ENCODE measurements around the gene MXI1.

MXI1 gene

DNA sequence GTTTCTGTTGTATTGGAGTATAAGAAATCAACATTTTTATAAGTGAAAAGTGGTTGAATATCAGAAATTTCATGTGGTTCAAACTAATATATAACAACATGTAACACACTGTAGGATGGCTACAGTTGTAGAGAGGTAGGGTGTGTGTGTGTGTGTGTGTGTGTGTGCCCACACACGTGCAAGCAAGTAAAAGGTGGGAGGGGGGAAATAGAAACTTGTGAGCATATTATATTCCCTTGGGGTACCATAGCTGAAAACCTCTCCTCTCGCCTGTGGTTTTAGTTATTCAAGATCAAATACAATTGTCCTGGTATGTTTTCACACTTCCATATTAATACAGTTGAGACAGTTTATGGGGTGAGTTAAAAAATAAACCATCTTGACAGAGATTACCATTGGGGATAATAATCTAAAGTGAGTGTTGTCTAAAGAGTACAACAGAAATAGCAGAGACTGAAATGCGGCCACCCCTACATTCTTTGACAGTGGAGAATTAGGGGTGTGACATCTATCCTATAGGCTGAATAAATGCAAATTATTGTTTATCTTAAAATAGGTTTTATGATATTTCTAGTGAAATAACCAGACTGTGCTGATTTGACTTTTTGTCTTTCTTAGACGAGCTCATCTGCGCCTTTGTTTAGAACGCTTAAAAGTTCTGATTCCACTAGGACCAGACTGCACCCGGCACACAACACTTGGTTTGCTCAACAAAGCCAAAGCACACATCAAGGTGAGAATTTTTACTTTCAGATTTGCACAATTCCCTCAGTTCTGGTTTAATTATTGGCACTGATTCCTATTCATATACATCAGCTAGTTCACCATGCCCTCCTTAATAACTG lies 71.4 kb downstream of the MXI1 start:
- no peak for DNase-seq

DNA sequence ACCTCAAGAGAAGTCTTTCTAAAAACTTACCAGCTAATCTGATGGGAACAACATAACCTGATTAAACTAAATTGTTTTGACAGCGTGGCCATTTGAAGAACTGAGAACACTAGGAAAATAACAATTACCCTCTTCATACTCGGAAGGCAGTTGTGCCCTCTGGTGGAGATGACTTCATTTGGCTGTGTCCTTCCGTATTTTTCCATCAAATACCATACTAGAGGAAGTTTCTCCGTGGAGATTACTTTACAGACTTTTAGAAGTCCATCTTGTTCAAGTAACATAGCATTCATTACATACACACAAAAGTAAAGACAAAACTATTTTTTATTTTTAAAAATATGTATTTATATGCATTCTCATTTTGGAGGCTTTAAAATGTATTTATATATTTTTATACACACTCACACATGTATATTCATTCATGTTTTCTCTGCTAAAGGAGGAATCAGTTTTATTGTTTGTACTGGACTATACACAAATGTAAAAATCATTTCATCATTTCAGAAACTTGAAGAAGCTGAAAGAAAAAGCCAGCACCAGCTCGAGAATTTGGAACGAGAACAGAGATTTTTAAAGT lies 72.1 kb downstream of the MXI1 start:
- peak; percentile 64 for DNase-seq

DNA sequence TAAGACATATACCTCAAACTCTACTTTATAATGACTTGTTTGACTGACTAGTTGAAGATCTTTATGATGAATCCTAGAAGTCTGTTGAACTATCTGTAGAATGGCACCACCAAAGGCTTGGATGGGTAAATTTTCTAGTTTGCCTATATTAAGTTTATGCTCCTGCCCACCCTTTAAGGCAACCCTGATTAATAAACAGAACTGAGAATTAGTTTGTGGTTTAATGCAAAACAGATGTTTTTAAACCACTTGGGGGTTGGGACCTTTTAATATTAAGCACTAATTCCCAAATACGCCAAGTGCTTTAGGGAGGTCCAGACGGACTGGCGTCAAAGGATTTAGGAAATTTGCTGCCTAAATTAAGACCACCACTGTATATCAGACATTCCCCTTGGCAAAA lies 76.9 kb downstream of the MXI1 start:
- no peak for DNase-seq

DNA sequence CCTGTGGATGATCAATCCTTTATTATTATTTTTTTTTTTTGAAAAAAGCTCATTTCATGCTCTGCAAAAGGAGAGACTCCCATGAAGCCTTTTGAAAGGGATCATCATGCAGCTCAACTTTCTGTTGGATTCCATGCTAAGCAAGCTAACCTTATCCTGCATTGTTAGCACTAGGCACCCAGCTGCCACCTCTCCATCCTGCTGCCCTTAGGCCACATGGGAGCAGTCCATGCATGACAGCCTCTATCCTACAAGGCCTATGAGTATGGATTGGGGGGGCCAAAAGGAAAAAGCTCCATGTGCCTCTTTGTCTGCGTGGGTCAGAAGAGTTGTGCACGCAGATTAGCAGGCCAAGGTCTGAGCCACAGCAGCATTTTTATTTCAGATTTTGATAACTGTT lies 78.1 kb downstream of the MXI1 start:
- DNase-seq = no peak

DNA sequence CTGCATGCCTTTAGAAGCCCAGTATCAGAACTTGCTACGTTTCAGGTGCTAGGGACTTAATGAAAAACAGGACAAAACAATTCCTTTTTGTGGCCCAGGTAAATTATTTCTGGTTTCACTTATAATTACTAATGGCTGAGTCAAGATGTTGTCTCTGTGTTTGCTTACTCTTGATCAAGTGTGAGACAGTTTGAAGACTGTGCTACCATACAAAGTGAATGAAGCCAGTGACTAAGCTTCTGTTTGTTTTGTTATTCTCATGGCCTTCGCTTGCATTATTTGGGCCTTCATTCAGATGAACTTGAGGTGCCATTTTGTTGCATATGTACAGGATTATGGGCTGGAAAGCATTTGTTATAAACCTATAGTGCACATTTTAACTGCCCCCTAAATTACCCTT lies 79.4 kb downstream of the MXI1 start:
- DNase-seq = no peak

DNA sequence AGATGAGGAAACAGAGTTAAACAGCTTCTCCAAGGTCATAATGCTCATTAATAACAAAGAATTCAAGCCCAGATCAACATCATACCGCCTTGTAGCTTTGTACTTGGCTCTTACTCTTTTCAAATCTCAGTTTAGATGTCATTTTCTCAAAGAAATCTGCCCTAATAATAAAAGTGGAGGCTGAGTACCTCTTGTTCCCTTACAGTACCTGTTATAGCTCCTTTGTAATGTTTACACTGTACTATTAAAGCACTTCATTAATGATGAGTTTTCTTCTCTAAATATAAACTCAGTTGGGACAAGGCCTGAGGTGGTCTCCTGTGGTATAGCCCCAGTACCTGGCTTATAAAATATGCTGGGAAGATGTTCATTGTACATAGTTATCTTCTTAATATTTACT lies 89.6 kb downstream of the MXI1 start:
- DNase-seq = no peak

DNA sequence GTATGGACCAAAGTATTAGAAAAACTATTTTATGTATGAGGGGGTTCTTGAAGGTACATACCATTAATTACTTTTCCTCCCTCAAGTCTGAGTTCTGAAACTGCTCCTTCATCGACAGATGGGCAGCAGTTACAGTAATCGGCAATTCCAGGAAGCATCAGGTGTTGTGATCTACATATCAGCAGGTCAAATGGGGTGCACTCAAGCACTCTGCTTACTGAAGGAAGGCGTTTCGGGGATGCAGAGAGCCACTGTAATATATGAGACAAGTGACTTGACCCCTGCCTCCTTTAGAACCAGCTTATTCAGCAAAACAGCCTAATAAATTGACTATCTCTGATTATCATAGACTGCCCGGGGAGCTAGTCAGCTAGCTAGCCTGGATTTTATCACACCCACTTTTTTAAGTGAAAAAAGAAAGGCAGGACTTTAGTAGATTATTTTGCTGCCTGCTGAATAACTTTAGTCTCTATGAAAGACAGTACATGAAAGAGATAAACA lies 93.1 kb downstream of the MXI1 start:
- no peak for DNase-seq

DNA sequence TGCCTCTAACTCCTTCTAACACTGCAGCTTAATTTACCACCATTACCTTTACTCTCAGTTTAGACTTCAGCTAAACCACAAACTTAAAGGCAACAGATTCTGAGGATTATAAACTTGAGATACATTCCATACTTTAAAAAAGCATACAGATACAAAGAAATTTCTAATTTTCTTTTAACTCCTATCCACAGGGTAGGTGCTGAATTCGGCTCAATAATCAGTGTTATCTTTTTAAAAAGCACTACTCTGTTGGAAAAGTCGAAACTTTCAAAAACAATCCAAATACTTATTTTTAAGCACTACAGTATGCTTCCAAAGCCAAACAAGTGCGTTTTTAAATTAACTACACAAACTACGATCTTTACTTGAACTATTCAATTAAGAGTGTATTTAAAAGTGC lies 96.3 kb downstream of the MXI1 start:
- DNase-seq = no peak

DNA sequence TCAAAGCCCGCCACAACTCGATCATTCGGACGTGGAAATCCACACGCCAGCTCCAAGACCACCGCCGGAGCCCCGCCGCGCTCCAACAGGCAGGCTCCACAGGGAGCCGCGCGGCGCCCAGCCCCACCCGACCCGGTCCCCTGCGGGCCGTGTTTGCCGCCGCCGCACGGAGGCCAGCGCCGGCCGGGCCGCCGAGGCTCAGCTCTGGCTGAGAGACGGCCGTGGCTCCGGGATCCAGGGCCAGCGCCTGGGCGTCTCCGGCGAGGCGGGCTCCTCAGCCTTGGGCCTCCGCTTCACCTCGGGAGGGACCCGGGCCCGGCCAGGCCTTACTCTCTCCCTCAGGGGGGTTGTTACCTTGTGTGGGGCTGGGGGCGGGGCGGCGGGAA lies 97.0 kb downstream of the MXI1 start:
- no peak for DNase-seq

DNA sequence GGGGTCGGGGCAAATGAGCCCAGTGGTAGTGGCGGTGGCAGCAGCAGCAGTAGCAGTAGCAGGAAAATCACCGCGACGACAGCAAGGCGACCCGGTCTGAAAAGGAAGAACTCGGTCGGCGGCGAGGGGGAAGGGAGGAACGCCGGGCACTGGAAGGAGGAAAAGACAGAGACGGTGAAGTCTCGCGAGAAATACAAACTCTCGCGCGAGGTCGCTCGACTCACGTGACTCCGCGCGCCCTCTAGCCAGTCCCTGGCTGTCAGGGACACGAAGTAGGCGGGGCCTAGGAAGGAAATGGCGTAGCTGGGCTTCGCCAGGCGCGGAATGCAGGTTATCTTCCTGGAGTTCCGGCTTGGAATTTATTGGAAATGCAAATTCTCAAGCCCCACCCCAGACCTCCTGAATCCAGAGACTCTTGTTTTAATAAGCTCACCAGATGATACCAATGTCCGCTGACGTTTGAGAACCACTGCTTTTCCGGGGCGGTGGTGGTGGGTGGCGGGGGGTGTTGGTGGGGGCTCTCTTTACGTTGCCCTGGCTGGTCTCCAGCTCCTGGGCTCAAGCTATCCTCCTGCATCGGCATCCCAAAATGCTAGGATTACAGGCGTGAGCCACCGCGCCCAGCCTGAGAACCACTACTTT lies 97.5 kb downstream of the MXI1 start, which contains the start of gene SMNDC1:
Gene SMNDC1 (minus strand): TSS at position 141 of the 642 bp plus-strand sequence. CDS start 1,333 bp downstream, outside the sequence.
- peak; percentile 98 for DNase-seq

DNA sequence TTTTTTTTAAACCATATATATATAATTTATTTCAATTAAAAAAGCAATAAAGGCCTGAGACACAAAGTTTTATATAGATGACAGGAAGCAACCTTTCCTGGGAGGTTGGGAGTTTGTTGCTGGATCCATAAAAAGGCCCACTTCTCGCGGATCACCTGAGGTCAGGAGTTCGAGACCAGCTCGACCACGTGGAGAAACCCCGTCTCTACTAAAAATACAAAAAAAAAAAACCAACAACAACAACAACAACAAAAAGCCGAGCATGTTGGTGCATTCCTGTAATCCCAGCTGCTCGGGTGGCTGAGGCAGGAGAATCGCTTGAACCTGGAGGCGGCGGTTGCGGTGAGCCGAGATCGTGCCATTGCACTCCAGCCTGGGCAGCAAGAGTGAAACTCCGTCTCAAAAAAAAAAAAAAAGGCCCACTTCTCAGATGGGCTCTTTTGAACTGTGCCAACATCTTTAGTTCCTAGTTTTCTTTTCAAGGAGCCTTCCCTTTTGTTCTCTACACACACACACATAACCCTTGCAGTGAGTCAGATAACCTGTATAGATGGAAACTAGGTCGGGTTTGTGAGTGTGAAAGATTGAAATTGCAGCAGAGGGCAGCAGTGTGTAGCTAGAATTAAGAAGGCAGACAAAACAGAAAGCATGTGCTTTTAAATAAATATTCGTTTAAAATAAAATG lies 98.5 kb downstream of the MXI1 start:
- DNase-seq = peak; percentile 83

DNA sequence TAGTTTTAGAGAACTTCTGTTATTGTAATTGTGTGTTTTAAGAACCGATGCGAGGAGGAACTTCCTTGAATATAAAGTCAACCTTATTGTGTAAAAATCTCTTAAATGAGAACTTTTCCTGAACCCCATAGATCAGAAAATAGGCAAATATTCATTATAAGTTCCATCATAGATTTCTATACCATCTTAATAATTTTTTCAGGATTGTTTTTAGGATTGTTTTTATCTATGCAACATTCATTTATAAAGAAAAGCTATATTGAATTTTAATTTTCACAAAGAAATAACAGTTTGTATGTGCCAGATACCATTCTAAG lies 99.0 kb downstream of the MXI1 start:
- DNase-seq = no peak

DNA sequence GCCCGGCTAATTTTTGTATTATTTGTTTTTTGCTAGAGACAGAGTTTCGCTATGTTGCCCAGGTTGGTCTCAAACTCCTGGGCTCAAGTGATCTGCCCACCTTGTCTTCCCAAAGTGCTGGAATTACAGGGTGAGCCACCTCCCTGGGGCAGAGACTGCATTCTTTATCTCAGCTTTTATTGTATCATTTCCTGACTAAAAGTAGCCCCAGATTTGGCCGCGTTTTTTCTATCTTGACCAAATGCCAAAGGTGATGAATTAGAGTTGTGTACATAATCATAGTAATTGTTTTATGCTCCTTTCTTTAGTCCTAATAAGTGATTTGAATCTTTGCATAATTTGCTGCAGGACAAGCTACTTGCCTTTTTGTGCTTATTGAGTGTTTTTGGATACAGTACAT lies 100.4 kb downstream of the MXI1 start:
- no peak for DNase-seq

DNA sequence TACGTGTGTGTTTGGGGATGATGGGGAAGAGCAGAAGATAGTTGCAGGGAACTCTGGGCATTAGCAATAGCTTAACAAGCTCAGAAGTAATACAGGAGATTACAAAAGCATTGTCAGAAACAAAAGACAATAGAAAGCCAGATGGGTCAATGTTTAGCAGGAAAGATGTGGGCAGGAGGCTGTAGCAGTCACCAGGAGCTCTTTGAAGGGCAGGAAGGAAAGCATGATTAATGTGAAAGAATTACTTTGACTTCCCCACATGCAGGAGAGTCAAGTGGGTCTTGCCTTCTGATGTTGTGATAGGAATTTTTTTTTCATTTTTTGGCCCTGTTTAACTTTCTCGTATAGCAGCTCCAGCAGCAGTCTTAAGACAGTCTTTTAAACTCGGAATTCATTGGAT lies 103.3 kb downstream of the MXI1 start:
- no peak for DNase-seq

DNA sequence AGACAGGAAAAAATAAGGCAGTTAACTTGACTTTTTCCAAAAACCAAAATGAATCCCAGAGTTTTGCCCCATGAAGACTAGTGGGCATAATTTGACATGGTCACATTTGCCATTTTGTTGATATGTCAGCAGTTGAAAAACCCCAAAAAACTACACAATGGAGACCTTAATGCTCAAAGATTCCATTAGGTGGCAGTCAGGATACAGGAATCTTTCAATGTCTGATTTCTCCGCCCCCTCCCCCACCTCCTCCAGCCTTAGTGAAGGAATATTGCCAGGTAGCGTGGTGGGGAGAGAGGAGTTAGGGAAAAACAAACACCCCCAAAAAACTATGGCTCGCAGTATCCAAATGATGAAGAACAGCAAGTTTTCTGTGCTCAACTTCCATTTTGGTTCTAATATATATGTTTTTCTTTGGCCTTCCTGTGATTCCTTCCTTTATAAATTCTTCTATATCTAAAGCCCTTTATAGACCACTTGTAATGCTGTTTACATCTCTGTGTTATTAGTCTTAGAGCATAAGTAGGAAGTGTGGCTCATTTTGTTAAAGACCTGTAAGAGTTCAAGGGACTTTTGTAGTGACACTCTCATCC lies 104.0 kb downstream of the MXI1 start:
- DNase-seq = peak; percentile 62

DNA sequence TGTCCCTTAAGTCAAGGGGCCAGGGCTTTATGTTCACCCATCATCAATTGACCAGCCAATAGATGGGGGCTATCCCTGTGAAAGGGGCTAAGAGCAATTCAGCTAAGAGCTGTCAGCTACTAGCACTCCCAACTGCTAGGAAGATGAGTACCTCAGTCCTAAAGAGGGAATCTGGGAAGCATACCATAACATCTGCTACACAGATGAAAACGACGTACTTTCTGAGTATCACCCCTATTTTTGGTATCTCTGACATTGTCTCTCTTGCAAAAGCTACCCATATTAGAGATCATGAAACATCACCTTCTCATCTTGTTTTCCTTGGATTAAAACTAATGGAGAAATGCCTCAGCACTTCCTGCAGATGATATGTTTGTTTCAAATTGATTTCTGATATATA lies 104.8 kb downstream of the MXI1 start:
- DNase-seq = no peak

DNA sequence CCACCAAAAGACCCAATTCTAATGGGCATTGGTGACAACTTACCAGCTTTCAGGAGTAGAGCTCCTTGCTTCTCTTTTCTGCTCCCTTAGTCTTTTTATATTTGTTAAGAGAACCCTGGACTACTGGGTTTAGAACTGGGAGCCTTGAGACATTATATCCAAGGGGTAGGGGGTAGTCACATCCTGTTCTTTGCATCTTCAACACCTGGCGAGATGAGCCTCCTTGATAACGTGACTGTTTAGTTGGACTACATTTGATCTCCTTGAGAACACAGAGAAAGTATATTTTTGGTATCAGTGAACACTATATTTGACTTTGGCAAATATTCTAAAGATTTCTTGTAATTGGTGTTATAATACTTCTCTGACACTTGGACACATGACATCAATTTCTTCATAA lies 106.3 kb downstream of the MXI1 start:
- no peak for DNase-seq

DNA sequence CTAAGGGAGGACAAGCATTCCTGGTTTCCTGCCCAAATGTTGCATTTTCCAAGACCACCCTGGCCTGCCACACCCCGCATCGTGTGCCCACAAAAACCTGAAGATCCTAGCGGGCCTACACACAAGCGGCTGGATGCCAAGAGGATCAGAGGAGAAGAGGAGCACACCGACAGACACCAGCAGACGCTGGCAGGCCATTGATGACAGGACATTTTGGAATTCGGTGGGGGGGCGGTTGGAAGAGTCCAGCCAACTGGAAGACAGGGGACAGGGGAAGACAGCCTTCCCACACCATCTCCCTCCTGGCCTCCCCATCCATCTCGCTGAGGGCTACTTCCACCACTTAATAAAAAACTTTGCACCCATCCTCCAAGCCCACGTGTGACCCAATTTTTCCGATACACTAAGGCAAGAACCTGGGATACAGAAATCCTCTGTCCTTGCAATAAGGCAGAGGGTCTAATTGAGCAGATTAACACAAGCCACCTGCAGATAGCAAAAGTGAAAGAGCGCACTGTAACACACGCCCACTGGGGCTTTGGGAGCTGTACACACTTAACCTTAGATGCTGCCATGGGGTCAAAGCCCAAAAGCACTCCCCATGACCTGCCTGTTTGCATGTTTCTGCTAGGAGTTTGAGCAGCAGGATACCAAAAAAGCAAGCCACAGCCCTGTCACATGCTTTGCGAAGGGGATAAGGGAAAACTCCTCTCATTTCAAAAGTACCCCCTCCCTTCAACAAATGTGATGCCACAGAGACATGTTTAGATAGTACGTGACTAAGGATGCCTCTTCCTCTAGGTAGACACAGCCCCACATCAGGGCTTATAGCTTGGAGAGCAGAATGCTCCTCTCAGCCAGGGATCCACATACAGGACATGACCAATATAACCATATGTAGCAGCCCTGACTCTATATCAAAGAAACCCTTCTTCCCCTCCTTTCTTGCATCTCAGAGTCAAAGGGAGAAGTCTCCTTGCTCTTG lies 110.8 kb downstream of the MXI1 start:
- DNase-seq = no peak

DNA sequence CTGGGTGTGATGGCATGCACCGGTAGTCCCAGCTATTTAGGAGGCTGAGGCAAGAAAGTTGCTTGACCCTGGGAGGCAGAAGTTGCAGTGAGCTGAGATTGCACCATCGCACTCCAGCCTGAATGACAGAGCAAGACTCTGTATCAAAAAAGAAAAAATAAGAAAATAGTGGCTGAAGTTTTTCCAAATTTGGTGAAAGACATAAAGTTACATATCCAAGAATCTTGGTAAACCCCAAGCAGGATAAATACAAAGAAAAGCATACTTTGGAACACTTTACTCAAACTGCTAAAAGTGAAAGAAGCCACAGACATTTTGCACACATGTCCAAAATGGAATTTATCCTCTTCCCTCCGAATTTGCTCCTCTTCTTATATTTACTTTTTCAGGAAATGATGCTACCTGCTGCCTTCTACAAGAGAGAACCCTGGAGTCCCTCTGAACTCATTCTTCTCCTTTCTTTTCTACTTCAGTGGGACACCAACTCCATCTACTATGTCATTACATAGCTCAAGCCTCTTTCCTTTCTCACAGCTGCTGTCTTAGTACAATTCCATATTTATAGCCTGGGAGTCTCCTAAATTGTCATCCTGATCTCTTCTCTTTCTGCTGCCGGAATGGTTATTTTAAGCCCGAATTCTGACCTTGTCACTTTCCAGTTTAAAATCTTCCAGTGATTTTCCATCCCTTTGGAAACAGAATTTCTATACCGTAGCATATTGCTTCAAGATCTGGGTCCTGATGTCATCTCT lies 114.6 kb downstream of the MXI1 start:
- no peak for DNase-seq

DNA sequence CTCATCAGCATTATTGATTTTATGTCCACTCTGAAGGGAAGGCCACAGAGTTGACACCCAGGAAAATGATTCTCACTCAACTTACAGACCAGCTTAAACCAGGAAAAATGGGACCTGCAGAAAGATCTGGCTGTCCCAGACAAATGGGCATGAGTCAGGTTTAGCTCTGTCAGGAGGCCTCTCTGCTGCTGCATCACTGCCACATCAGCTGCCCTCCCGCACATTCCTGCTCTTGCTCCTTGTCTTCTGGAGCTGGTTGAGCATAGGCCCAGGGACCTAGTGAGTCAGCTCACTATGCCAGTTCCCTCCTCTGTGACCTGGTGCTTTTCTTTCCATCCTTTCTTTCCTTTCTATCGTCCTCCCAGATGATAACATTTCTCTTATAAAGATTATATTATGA lies 116.1 kb downstream of the MXI1 start:
- DNase-seq = no peak

DNA sequence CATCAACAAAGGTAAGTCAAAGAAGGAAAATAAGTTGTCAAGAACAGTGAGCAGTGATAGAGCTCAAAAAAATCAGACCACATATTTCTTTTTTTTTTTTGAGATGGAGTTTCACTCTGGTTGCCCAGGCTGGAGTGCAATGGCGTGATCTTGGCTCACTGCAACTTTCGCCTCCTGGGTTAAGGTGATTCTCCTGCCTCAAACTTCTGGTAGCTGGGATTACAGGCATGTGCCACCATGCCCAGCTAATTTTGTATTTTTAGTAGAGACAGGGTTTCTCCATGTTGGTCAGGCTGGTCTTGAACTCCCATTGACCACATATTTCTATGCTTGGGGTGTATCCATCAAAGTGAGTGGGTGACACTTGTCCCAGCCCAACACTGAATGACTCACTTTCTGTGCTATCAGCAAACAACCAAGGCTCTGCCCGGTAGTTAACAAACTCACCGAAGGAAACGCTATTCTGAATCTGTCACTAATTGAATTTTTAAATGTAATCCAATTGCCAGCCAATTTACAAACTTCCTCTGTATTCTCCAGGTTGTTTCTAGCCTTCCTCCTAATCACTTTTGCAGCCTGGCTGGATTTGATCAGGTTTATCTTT lies 116.9 kb downstream of the MXI1 start:
- DNase-seq = no peak

Measured in CD4-positive, alpha-beta T cell treated with Interleukin-12 subunit alpha and Interleukin-12 subunit beta, for 1 hour (primary cell).